ENCODE measurements around the gene TCF12.

The TCF12 gene

DNA sequence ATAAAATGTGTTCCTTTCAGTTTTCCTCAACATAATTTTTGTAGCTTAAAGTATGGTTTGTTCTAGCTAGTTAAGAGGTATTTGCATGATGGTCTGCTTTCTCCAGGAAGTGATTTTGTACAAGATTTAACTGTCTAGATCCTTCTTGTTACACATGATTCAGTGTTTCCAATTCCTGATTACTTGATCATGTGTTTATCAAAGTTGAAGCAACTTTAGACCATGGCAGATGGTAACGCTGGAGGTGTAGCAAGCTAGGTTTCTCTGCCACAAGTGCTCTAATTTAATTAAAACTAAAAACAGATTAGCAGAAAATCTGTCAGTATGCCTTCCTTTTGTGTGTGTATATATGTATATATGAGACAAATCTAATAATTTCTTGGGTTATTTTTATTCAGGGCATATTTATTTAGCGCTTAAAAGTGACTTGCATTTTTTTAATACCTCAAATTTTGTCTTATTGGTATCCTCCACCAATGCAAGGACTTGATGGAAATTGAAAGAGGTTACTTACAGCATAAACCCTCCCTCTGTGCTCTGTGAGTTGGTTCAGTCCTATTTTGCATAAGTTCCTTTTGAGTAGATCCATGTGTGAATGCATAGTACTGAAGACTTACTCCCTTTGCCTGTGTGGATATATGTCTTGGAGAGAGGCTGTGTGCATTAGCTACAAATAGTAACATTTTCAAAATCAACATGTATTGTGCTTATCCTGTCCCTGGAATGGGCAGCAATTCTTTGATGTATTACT lies 300.6 kb downstream of the TCF12 start:
- no peak for DNase-seq (ENCODE audit: low spot score)

- no peak for DNase-seq (ENCODE audit: low spot score)
Measured at GRCh38 chr15:57220205-57220604, 301.8 kb downstream of the TCF12 start.

- DNase-seq (ENCODE audit: low spot score): no peak
Measured at GRCh38 chr15:57221134-57221533, 302.7 kb downstream of the TCF12 start.

- DNase-seq (ENCODE audit: low spot score): no peak
Measured at GRCh38 chr15:57223345-57223744, 304.9 kb downstream of the TCF12 start.

GRCh38 chr15:57223887-57224286 lies 305.4 kb downstream of the TCF12 start:
- no peak for DNase-seq (ENCODE audit: low spot score)

DNA sequence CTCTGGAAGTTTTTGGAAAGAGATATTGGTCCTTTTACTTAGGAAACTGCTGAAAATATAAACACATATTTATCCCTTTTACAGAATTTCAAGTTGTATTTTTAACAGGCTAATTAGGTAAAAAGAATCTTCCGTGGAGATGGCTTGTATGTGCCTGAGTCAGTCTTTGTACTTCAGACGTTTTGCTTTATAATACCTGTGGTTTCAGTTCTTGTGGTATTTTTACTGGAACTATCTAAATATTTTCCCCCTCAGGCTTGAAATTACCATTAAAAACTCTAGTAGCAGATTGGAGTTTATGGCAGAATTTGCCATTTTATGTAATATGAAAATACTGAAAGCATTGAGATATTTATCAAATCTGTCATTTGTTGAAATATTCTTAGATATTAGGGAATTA lies 306.2 kb downstream of the TCF12 start:
- no peak for DNase-seq (ENCODE audit: low spot score)

DNA sequence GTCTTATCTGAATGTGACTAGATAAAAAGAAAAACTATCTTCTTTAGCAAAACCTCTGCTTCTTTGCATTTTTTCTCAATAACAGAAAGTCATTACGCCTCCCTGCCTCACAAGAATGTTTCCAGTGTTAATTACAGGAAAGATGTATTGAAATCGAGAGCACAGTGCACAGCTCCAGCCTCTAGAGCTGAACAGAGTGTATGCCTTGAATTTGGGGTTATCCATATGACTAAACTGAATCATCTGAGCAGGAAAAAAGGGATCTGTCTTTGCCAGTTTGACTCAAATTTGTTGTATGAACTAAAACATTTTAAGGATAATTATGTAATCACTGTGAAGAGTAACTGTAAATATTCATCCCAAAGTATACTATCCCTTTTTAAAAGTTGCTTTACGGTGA lies 308.7 kb downstream of the TCF12 start:
- no peak for DNase-seq (ENCODE audit: low spot score)

DNA sequence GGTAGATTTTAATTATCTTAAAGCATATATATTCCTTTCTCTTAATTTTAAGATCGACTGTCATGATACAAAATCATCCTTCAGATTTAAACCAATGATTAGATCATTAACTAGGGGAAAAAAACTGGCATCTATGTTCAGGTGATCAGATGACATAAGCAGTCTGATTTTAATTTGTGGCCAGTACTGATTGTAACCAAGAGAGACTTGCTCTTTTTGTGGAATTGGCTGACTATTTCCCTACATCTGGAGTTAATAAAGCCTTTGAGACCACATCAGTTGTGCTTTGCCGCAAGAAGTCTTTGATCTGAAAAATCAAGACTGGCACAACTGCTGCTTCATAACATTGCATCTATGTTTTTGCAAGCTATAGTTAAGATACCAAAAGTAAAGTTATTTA lies 309.5 kb downstream of the TCF12 start:
- no peak for DNase-seq (ENCODE audit: low spot score)

GRCh38 chr15:57228395-57228794 lies 310.0 kb downstream of the TCF12 start:
- no peak for DNase-seq (ENCODE audit: low spot score)

- DNase-seq (ENCODE audit: low spot score): no peak
Measured at GRCh38 chr15:57229051-57229450, 310.6 kb downstream of the TCF12 start.

GRCh38 chr15:57231559-57231958 lies 313.1 kb downstream of the TCF12 start:
- no peak for DNase-seq (ENCODE audit: low spot score)

- DNase-seq (ENCODE audit: low spot score): no peak
Measured at GRCh38 chr15:57234156-57234555, 315.7 kb downstream of the TCF12 start.

GRCh38 chr15:57235186-57235585 lies 316.7 kb downstream of the TCF12 start:
- DNase-seq (ENCODE audit: low spot score): no peak

- no peak for DNase-seq (ENCODE audit: low spot score)
Measured at GRCh38 chr15:57235873-57236272, 317.4 kb downstream of the TCF12 start.

DNA sequence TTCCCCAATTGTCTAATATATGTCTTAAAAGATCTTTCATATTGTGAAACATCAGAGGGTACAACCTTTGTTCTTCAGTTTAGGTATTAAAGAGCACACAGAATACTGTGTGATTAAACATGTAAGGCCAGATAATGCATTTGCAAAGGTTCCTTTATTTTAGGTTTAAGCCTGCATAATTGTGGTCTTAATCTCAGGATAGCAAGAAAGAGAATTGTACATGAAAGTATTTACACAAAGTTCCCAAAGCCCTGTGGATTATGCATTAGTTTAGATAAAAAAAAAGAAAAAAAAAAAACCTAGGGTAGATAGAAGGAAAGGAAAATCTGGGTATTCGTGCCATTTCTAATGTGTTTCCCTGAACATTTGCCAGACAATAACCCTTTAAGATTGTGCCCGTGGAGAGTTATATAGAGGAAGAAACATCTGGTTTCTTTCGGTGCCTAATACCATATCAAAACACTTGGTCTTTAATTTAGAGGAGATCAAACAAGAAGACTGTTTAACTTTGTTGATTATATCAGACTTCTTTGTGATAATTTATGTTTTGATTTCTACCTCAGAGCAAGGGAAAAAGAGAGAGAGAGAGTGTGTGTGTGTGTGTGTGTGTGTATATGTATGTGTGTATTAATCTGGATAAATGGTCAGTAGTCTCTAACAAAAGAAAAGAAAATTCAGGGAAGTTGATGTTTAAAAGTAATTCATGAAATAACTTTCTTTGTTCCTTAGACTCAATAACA lies 318.3 kb downstream of the TCF12 start:
- DNase-seq (ENCODE audit: low spot score): no peak

DNA sequence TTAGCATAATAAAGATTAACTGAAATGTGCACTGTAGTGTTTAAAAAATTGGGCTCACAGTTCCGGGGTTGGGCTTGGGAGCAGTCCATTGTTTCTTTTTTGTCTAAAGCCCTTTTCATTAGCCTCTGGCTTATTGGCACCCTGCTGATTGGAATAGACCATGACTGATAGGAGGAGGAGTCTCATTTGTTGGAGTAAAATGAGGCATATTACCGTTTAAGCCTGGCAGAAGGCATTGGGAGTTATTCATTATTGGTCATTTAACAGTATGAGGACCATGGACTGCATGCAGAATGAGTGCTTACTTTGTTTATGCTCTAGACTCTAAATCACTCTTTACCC lies 318.8 kb downstream of the TCF12 start:
- no peak for DNase-seq (ENCODE audit: low spot score)

DNA sequence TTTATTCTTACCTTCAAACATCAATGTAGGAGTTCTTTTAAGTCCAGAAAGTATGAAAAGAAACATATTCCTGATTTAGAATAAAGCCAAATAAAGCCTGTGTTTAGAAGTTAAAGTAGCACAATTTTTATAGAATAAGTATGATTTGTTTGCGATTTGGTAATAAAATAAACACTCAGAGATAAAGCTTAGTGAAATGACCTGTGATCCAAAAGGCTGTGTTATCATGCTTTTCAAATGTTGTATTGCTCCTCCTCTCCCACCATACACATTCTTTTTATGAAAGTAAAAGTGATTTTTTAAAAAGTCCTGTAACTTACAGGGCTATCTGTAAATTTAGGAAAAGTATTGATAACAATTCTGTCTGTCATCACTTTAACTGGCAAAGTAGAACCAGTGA lies 319.2 kb downstream of the TCF12 start:
- DNase-seq (ENCODE audit: low spot score): no peak

- DNase-seq (ENCODE audit: low spot score): no peak
Measured at GRCh38 chr15:57245130-57245529, 326.7 kb downstream of the TCF12 start.

GRCh38 chr15:57245714-57246113 lies 327.3 kb downstream of the TCF12 start:
- no peak for DNase-seq (ENCODE audit: low spot score)

DNA sequence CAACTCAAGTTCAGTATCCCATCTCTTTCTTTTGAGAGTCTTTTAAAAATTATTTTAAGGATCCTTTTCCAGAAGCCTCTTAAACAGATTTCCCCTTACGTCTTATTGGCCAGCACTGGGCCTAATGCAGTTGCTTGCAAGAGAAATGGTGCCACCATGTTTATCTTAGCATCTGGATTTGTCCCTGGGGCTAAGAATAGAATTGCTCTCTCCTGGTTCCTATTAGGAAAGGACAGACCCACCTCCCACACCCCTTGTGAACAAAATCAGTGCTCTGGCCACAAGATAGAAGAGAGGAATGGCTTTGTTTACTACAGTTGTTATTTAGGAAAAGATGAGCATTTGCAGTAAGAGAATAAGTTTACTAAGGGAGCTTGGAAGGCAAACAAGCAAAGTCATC lies 329.6 kb downstream of the TCF12 start:
- DNase-seq (ENCODE audit: low spot score): no peak

- no peak for DNase-seq (ENCODE audit: low spot score)
Measured at GRCh38 chr15:57251308-57251707, 332.9 kb downstream of the TCF12 start.

DNA sequence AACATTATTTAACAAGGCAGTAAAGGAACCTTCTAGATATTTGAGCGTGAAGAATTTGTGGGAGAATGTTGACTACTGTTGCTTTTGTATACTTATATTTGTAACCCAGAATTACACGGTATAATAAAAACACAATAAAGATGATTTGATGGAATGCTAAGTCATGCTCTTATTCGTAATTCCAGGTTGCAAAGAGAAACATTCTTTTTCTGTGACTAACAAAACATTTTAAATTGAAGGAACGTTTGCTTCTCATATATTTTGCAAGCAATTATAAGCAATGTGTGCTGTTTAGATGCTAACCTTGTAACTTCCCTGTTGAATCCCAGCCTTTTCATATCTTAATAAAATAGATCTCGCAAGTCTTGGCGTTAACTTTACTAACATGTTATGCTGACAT lies 333.5 kb downstream of the TCF12 start:
- no peak for DNase-seq (ENCODE audit: low spot score)

DNA sequence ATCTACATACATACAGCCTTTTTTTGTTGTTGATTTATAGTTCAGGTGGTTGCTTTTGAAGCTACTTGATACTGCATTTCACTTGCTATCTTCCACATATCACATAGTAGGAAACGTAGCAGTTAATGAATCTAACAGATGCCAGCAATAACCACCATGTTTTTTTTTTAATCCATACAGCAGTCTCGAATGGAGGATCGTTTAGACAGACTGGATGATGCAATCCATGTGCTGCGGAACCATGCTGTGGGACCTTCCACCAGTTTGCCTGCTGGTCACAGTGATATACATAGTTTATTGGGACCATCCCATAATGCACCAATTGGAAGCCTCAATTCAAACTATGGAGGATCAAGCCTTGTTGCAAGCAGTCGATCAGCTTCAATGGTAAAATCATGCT lies 334.6 kb downstream of the TCF12 start:
- no peak for DNase-seq (ENCODE audit: low spot score)

GRCh38 chr15:57253500-57253899 lies 335.1 kb downstream of the TCF12 start:
- no peak for DNase-seq (ENCODE audit: low spot score)

Data from hematopoietic multipotent progenitor cell treated with erythropoietin and hydrocortisone succinate and interleukin-3 and kit ligand, for 15 days (in vitro differentiated cells).